ENCODE measurements around the gene OPTN. TPM values are rescaled to one million over a fixed set of nuclear protein-coding genes. Genes with fewer than 3 reads are reported as not detected.

OPTN gene
- total and polyA plus RNA-seq, 8 donors = 13.9 to 47.9 (median 24.4) TPM

GRCh38 chr10:13105184-13105583 lies 5.2 kb downstream of the OPTN start:
- ATAC-seq = no peak
- no peak overlapping the region for H3K4me3 ChIP-seq
- TF ChIP-seq CTCF (IDR thresholded peaks at IDR 0.05) = no peak
- peaks cover 0 to 19% (median 0%) of the 10 kb centered on the region in 3 donors for H3K4me1 ChIP-seq
- H3K9me3 ChIP-seq = no peaks in the 10 kb centered on the region
- 61 to 74% methylated on average over 4 of the region's 4 CpGs for WGBS, 2 donors
- DNase-seq = no peak
- H3K36me3 ChIP-seq = peaks cover 0 to 3% (median 0%) of the 10 kb centered on the region in 3 donors
- H3K27ac ChIP-seq = no peak overlapping the region
- FAIRE-seq = no peak
- no peaks in the 10 kb centered on the region for H3K27me3 ChIP-seq
- intact Hi-C loops (cut with DNase I) = no loop called here

- Histone ChIP-seq H3K9me3 (no peaks in the 10 kb centered on the region), H3K27me3 (no peaks in the 10 kb centered on the region), H3K36me3 (peaks cover 0 to 4% (median 0%) of the 10 kb centered on the region in 3 donors), H3K27ac (no peak overlapping the region), H3K4me1 (peaks cover 0 to 16% (median 0%) of the 10 kb centered on the region in 3 donors), H3K4me3 (no peak overlapping the region)
- FAIRE-seq (no peak), DNase-seq (no peak), ATAC-seq (no peak)
- intact Hi-C loops (cut with DNase I) = no loop called here
- WGBS, 2 donors = 97 to 99% methylated on average over 5 of the region's 5 CpGs
- no peak for TF ChIP-seq CTCF (IDR thresholded peaks at IDR 0.05)
Observed at GRCh38 chr10:13106387-13107045, 6.6 kb downstream of the OPTN start.

- no peak for FAIRE-seq
- no peak for ATAC-seq
- H3K27ac ChIP-seq = no peak overlapping the region
- H3K36me3 ChIP-seq = peaks cover 0 to 23% (median 9%) of the 10 kb centered on the region in 3 donors
- intact Hi-C loops (cut with DNase I) = no loop called here
- H3K4me1 ChIP-seq = peaks cover 4 to 11% (median 4%) of the 10 kb centered on the region in 3 donors
- TF ChIP-seq CTCF (IDR thresholded peaks at IDR 0.05) = no peak
- H3K4me3 ChIP-seq = no peak overlapping the region
- WGBS, 2 donors = 79 to 80% methylated on average over 3 of the region's 3 CpGs
- DNase-seq = no peak
- H3K9me3 ChIP-seq = no peaks in the 10 kb centered on the region
- no peaks in the 10 kb centered on the region for H3K27me3 ChIP-seq
Observed at GRCh38 chr10:13110908-13111307, 10.9 kb downstream of the OPTN start.

- intact Hi-C loops (cut with DNase I) = no loop called here
- peaks cover 0 to 30% (median 9%) of the 10 kb centered on the region in 3 donors for H3K36me3 ChIP-seq
- ATAC-seq (no peak), FAIRE-seq (no peak), DNase-seq (no peak)
- H3K4me1 ChIP-seq = peaks cover 6 to 11% (median 8%) of the 10 kb centered on the region in 3 donors
- no peak overlapping the region for H3K27ac ChIP-seq
- WGBS, 2 donors = 78 to 81% methylated on average over 6 of the region's 6 CpGs
- TF ChIP-seq CTCF (IDR thresholded peaks at IDR 0.05) = no peak
- no peaks in the 10 kb centered on the region for H3K27me3 ChIP-seq
- no peak overlapping the region for H3K4me3 ChIP-seq
- no peaks in the 10 kb centered on the region for H3K9me3 ChIP-seq
Observed at GRCh38 chr10:13113544-13113943, 13.6 kb downstream of the OPTN start.

Measured in pancreas (tissue), 10 donors.